Activated CD4-positive, alpha-beta T cell treated with anti-CD3 and anti-CD28 coated beads, Interleukin-2, Interleukin-6, amounts not matched to agents 100 ng/mL and 50 ng/mL, durations not matched to agents 16 hours and 8 hours (primary cell): ENCODE measurements around the gene DTWD2.
"Not testable (repeated sequence)": the region's sequence is repeated elsewhere in the genome, so short reads cannot be mapped to it uniquely, and the experiment has no call there.

Experiments
- DNase-seq: peaks from one replicate; pipeline ENCODE4 v3.0.0-alpha.2; 2020

DTWD2 gene

DNA sequence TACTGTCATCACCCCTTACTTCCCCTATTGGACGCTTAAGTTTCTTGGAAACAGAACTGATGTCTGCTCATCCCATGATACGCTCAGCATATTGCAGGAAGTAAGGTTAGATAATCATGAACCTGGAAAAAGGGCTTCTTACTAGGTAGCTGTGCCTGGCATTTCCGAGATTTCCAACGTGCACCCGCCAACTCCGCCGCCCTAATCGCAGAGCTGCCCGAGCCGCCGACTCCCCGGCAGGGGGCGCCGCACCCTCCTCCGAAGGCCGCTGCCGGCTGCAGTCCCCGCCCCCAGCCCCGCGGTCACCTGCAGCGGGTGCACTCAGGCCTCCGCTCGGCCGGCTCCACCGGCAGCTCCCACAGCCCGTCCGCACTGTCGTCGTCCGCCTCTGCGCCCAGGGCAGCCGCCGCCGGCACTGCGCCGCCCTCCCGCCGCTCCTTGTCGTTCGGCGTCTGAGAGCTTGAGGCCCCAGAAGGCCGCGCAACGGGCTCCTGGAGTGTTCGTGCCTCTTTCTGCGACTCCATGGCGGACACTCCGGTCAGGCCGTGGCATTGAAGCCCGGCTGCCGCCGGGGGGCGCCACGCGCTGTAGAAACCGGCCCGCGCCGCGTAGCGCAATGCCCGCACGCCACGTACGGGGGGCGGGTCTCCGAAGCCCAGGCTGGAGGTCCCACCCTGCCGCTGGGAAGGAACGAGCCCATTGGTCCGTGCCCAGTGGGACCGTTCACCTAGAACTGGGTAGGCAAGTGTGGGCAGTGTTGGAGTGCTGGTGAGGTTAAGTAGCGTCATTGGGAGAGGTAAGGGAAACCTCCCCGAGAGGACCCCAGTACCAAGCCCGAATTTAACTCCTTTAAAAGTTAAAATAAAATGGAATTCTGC, at the start of gene DTWD2:
DTWD2 (minus strand) TSS at position 560 of the 878 bp plus-strand sequence; CDS start at position 524, 36 bp downstream.
- DNase-seq = peak; percentile 97

DNA sequence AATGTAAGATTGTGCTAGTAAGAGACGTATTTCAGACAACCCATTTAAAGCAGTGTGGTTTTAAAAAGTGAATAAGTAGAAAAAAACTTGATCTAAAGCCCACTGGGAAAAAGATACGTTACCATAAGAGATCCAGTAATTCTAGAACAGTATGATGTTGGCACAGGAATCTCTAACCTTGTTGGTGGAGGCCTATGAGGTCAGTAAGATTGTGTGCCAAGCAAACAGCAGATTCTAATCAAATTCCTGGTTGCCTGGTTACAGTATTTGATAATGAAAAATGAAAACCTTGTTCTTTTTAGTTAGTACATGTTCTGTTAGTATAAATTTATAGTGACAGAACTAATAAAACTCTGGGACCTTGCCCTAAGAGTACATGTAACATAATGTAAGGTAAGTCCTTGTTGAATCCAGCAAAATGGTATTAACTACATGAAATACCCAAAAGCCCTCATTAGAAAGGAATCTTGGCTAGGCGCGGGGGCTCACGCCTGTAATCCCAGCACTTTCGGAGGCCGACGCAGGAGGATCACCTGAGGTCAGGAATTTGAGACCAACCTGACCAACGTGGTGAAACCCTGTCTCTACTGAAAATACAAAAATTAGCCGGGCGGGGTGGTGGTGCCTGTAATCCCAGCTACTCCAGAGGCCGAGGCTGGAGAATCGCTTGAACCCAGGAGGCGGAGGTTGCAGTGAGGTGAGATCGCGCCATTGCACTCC, 49.3 kb upstream of the DTWD2 start:
- no peak for DNase-seq

DNA sequence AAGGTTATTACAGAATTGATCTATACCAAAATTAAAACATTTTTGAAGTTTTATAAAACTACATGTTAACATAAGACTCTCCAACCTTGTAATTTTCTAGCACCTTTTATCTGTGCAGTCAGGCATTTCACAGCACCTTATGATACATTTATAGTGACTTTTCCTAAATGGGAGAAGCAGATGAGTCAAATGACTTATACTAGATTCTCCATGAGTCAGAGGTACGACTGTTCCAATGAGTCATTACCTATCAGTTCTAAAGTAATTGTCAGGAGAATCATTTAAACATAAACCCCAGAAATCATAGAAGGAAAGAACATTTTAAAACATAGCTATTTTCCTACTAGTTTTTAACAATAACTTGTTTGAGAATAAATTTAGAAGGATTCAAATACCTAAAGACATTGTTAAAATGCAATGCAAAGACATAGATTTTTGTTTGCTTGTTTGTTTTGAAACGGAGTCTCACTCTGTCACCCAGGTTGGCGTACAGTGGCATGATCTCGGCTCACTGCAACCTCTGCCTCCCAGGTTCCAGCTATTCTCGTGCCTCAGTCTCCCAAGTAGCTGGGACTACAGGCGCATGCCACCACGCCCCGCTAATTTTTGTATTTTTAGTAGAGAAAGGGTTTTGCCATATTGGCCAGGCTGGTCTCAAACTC, 47.9 kb upstream of the DTWD2 start:
- peak; percentile 56 for DNase-seq

DNA sequence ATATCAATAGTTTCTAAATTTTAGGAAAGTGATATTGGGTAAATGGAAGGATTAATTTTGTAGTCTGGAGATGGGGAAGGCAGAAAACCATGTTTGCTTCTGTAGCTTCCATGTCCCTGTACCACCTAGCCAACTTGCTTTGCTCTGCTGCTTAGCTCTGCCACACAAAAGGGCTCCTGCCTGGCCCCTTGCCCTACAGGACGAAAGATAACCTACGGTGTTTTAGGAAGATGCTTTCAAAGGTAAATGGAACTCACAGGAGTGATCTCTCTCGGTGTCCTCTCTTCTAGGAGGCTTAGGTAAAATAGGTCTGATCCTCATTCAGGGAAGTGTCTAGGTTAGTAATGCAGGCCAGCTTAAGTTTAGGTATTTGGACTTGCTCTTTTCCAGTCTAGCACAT, 44.8 kb upstream of the DTWD2 start:
- no peak for DNase-seq

- DNase-seq = no peak
These were observed 44.3 kb upstream of the DTWD2 start for GRCh38 chr5:119032656-119033055.

DNA sequence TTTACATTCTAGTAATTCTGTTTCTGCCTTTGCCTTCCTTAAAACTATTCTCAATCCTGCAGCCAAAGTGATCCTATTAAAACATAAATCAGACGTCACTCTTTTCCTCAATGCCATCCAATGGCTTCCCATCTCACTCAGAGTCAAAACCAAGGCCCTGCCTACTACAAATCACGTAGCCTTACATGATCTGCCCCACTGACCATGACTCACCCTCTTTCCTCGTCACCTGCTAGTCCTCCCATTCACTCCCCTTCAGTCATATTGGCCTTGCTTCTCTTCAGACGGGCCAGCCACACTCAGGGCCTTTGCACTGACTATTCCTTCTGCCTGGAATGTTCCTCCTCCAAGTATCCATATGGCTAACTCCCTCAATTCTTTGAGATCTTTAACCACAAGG, 43.6 kb upstream of the DTWD2 start:
- DNase-seq = peak; percentile 55

GRCh38 chr5:119031011-119031886, 42.9 kb upstream of the DTWD2 start:
- DNase-seq = peak; percentile 66

DNA sequence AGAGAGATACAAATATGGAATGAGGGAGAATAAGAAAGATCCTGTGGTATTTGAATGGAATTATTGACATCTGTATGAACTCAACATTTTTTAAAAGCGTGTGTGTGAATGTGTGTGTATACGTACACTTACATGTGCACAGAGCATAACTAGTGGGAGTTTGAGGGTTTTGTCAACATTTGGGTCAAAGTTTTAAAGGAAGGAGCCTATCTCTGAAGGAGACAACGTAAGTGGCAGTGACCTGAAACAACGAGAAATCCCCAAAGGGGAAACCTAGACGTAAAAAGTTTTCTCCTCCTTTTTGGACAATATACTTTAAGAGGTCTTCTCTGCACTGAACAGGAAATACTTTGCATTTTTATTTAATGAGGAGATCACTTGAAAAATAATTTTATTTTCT, 40.2 kb upstream of the DTWD2 start:
- no peak for DNase-seq

- no peak for DNase-seq
These were observed 34.4 kb upstream of the DTWD2 start for GRCh38 chr5:119022773-119023172.

DNA sequence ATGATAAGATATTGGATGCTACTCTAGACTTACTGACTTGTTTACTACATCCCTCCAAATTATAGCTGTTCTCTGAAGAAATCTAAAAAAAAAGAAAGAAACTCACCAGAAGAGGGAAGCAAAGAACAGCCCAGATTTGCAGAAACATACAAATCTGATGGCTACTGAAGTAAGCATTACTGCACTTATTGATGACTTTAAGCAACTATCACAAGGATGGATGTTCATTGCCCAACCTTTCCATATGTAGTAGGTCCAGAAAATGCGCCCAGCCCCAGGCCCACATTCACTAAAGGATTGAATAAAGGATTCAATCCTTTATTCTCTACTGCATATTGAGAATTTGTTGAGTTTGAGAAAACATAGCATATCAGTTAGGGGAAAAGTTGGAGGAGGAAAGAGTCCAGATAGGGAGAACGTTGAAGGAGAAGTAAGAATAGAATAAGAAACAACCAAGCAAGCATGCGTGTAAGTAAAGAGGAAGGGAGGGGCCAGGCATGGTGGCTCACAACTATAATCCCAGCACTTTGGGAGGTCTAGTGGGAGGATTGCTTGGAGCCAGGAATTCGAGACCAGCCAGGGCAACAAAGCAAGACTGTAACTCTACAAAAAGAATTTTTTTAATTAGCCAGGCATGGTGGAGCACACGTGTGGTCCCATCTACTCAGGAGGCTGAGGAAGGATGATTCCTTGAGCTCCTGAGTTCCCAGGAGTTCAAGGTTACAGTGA, 33.8 kb upstream of the DTWD2 start:
- DNase-seq = peak; percentile 36

- no peak for DNase-seq
These were observed 32.9 kb upstream of the DTWD2 start for GRCh38 chr5:119021149-119021732.

- DNase-seq = no peak
These were observed 31.6 kb upstream of the DTWD2 start for GRCh38 chr5:119019949-119020348.

GRCh38 chr5:119019501-119019900, 31.2 kb upstream of the DTWD2 start:
- DNase-seq = no peak

GRCh38 chr5:119017994-119018393, 29.6 kb upstream of the DTWD2 start:
- DNase-seq = no peak

GRCh38 chr5:119016125-119016774, 27.9 kb upstream of the DTWD2 start:
- DNase-seq = no peak

DNA sequence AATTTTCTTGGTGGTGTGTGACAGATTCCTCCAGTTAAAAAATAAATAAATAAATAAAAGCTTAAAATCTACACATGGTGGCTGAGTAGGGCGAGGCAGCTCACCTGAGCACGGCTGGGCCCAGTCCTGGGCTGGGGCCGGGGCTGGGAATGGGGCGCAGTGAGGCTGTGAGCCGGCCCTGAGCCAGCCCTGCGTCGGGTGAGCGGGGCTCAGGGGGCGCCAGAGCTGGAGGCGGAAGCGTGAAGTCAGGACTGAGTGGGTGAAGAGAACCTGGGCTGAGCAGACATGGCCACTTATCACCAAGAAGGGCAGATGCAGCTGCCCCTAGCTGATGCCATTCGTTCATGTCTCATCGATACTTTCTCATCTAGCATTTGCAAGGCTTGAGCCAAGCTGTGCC, 22.8 kb upstream of the DTWD2 start:
- DNase-seq = no peak

GRCh38 chr5:119010206-119010605, 21.9 kb upstream of the DTWD2 start:
- DNase-seq = no peak

GRCh38 chr5:119009131-119009530, 20.8 kb upstream of the DTWD2 start:
- no peak for DNase-seq

- no peak for DNase-seq
These were observed 11.3 kb upstream of the DTWD2 start for GRCh38 chr5:118999696-119000095.

DNA sequence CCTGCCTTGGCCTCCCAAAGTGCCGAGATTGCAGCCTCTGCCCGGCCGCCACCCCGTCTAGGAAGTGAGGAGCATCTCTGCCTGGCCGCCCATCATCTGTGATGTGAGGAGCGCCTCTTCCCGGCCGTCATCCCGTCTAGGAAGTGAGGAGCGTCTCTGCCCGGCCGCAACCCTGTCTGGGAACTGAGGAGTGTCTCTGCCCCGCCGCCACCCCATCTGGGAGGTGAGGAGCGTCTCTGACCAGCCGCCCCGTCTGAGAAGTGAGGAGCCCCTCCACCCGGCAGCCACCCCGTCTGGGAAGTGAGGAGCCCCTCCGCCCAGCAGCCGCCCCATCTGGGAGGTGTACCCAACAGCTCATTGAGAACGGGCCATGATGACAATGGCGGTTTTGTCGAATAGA, 10.5 kb upstream of the DTWD2 start:
- DNase-seq = not testable (repeated sequence)

DNA sequence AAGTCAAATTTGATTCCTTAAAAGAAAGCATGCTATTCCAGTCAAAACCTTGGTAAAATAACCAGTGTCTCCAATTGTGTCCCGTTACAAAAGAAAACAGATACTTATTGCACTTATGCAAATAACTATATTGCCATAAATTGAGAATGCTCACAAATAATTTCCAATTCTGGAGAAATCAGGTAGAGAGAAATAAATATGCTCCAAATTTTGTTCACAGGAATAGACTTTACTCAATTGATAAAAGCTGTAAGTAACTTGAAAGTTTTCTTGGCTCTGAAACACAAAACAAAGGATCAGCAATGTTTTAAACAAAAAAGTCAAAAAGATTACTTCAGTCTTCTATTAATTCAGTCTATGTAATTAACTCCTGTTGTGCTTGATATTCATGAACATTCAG, 7.8 kb upstream of the DTWD2 start:
- DNase-seq = no peak
